Peyer's patch (tissue), 4 donors: ENCODE data around the gene RXRB.

Source experiments
- CTCF ChIP-seq, 6 experiments: fragments of 450-650 bp in 4 of 6; fragments of 200-600 bp in 2 of 6; sonication (generic) in 1 of 6; IDR thresholded peaks; one replicate each; pipeline ENCODE4 v1.5.1; 2017 to 2019; ENCODE audit warnings: antibody characterized with exemption in 6 of 6, mild to moderate bottlenecking in 3 of 6, moderate library complexity in 1 of 6
- POLR2A ChIP-seq, 2 donors: fragments of 450-650 bp; IDR thresholded peaks; one replicate each; pipeline ENCODE4 v1.5.1; 2017; ENCODE audit warnings: antibody characterized with exemption in 2 of 2, mild to moderate bottlenecking in 2 of 2, moderate library complexity in 2 of 2

- TF ChIP-seq CTCF (IDR thresholded peaks at IDR 0.05) (no peak), POLR2A (IDR thresholded peaks at IDR 0.05) (no peak)
These were observed 17.3 kb downstream of the RXRB start for GRCh38 chr6:33183071-33183683.
